Tibial artery (tissue), 4 donors: Measurements from ENCODE around the gene PDE5A.

Experiments used
- DNase-seq, 2 donors: peaks; one replicate each; pipeline ENCODE4 v3.0.0-alpha.2; 2019
- H3K27ac ChIP-seq, 2 donors: fragments of 200-600 bp; sonication (generic) in 1 of 2; 1 replicate in 1 of 2; 2 replicates in 1 of 2; pipeline ENCODE4 v1.5.1; 2018 to 2019; ENCODE audit warnings: mild to moderate bottlenecking in 1 of 2
- H3K27me3 ChIP-seq, 2 donors: fragments of 200-600 bp; sonication (generic) in 1 of 2; one replicate each; pipeline versions ENCODE4 v1.5.1 to v1.6.0; 2016 to 2019
- H3K36me3 ChIP-seq, 3 donors: fragments of 200-600 bp; sonication (generic) in 2 of 3; one replicate each; pipeline ENCODE4 v1.5.1; 2016 to 2019; ENCODE audit warnings: mild to moderate bottlenecking in 2 of 3
- H3K4me1 ChIP-seq, 4 donors: fragments of 200-600 bp; sonication (generic) in 2 of 4; 1 replicate in 3 of 4; 2 replicates in 1 of 4; pipeline ENCODE4 v1.5.1; 2016 to 2019
- H3K4me3 ChIP-seq, 2 donors: fragments of 200-600 bp; sonication (generic) in 1 of 2; 1 replicate in 1 of 2; 2 replicates in 1 of 2; pipeline ENCODE4 v1.5.1; 2018 to 2019; ENCODE audit warnings: mild to moderate bottlenecking in 2 of 2
- H3K9me3 ChIP-seq, 3 donors: fragments of 200-600 bp; sonication (generic) in 1 of 3; one replicate each; pipeline ENCODE4 v1.5.1; 2016 to 2019
- intact Hi-C: fragments of 100-400 bp; cut with DNase I; formaldehyde crosslinking; loops from one replicate; pipeline ENCODE4 v1.15.0; 2023; ENCODE audit warnings: low total_unique reads
- TF ChIP-seq, protein P1 (sequence below), 2 experiments: fragments of 200-600 bp in 1 of 2; fragments of 450-650 bp in 1 of 2; IDR thresholded peaks; one replicate each; pipeline ENCODE4 v1.5.1; 2017 to 2019; ENCODE audit warnings: antibody characterized with exemption in 2 of 2, mild to moderate bottlenecking in 1 of 2, moderate library complexity in 1 of 2

PDE5A gene

DNA sequence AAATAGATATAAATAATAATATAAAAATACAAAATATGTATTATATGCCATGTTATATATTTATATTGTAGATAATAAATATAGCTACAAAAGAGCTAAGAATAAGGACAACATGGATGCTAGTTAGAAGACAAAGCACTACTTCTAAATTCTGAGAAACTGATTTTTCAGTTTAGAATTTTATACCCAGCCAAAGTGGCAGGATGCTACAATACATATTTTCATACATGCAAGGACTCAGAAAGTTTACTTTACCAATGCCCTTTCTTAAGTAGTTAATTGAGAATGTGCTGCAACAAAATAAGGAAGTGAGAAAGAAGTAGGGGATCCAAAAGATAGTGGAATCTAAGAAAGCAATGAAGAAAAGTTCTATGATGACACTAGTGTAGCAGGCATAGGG is 64.5 kb downstream of the PDE5A start:
- Histone ChIP-seq H3K36me3 (peaks cover 33 to 57% (median 48%) of the 10 kb centered on the region in 3 donors), H3K9me3 (peaks cover 0 to 10% (median 9%) of the 10 kb centered on the region in 3 donors), H3K27me3 (no peaks in the 10 kb centered on the region), H3K27ac (no peak overlapping the region), H3K4me3 (no peak overlapping the region), H3K4me1 (peaks cover 0 to 29% (median 4%) of the 10 kb centered on the region in 4 donors)
- intact Hi-C loops: no loop called here
- TF ChIP-seq, protein P1, sequence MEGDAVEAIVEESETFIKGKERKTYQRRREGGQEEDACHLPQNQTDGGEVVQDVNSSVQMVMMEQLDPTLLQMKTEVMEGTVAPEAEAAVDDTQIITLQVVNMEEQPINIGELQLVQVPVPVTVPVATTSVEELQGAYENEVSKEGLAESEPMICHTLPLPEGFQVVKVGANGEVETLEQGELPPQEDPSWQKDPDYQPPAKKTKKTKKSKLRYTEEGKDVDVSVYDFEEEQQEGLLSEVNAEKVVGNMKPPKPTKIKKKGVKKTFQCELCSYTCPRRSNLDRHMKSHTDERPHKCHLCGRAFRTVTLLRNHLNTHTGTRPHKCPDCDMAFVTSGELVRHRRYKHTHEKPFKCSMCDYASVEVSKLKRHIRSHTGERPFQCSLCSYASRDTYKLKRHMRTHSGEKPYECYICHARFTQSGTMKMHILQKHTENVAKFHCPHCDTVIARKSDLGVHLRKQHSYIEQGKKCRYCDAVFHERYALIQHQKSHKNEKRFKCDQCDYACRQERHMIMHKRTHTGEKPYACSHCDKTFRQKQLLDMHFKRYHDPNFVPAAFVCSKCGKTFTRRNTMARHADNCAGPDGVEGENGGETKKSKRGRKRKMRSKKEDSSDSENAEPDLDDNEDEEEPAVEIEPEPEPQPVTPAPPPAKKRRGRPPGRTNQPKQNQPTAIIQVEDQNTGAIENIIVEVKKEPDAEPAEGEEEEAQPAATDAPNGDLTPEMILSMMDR (IDR thresholded peaks at IDR 0.05): no peak
- DNase-seq: no peak

DNA sequence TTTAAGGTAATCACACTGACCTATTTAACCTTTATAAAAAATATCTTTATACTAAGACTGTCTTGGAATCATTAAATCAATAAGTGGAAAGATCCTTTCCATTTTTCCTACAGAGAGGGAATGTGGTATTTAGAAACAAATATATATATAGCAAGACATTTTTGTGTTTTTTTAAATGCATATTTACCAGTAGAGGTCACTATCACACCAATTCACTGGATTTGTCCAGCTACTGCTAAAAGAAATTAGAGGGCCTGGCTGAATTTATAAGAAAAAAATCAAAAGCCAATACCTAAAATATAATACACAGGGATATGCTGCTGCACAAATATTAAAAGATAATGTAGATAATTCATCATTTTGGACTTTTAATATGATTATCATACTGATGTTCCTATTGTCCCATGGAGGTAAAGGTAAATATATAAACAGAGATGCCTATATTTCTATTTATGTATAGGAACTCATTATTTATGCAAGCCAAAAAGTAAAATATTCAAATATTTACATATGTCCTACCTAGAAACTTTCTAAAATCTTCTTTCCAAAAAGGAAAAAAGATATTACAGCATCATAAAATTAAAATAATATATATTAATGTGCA is 69.5 kb downstream of the PDE5A start:
- intact Hi-C loops: loop anchor here (2.0 to 10.0 kb wide), 3 partner anchors 68 to 488 kb away; no protein-coding TSS in a partner anchor
- DNase-seq: no peak
- TF ChIP-seq, protein P1 (IDR thresholded peaks at IDR 0.05): peak; percentile 48 to 56

DNA sequence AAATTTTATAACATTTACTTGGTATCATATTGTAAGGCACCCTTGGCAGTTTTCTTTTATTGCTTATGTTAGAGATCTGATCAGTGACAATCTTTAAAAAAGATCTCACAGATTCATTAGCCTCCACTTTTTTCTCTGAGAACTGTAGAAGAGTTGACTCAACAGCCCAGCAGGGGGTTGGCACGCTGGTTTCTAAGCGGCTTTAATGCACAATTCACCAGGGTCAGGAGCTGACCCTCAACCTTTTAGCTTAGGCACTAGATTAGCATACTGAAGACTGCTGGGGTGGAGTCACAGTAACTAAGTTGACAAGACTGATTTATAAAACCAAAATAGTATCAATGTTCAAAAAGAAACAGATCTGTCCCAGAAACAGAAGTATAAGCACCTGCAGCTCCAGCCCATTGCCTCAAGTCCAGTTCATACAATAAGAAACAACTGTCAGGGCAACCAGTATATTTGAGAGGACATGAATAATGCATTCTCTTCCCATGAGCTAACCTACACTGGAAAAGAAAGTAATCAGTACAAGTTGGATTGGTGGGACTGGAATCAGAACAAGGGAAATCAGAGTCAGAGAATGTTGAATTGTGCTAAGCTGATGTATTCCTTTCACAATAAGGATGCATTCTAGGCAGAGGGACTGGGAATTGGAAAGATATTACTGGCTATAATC is 77.6 kb downstream of the PDE5A start:
- intact Hi-C loops: loop anchor here (10.0 kb wide), 1 partner anchor 236 kb away; no protein-coding TSS in a partner anchor
- Histone ChIP-seq H3K36me3 (peaks cover 2 to 9% (median 3%) of the 10 kb centered on the region in 3 donors), H3K9me3 (no peaks in the 10 kb centered on the region), H3K4me1 (peaks cover 0 to 48% (median 12%) of the 10 kb centered on the region in 4 donors), H3K4me3 (no peak overlapping the region), H3K27me3 (no peaks in the 10 kb centered on the region), H3K27ac (peak overlapping the region; percentile 61 to 65)
- TF ChIP-seq, protein P1 (IDR thresholded peaks at IDR 0.05): no peak
- DNase-seq: no peak

More for the DNA sequence above, 69.5 kb downstream of the PDE5A start:
- Histone ChIP-seq H3K27me3 (no peaks in the 10 kb centered on the region), H3K27ac (peak overlapping the region in 1 of 2 donors; percentile 20), H3K4me1 (peaks cover 0 to 4% (median 0%) of the 10 kb centered on the region in 4 donors), H3K4me3 (no peak overlapping the region), H3K36me3 (peaks cover 26 to 39% (median 33%) of the 10 kb centered on the region in 3 donors), H3K9me3 (peaks cover 0 to 7% (median 2%) of the 10 kb centered on the region in 3 donors)

DNA sequence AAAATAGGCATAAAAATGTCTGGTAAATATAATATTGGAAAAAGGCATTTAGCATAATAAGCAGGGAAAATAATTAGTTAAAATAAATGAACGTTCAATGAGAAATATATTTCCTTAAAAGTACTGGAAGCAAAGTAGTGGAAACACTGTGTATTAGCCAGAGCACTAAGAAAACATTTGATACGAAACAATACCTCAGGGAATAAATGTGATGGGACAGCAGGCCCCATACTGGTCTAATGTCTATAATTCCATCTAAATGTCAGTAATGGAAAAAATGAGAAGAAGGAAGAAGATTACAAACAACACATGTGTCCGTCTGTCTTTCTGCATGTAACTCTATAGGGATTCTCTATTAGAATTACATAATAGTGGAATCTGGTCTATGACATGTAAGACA is 79.0 kb downstream of the PDE5A start:
- peak overlapping the region; percentile 61 to 65 for H3K27ac ChIP-seq
- no peak overlapping the region for H3K4me3 ChIP-seq
- intact Hi-C loops: loop anchor here (10.0 kb wide), 1 partner anchor 235 kb away; no protein-coding TSS in a partner anchor

DNA sequence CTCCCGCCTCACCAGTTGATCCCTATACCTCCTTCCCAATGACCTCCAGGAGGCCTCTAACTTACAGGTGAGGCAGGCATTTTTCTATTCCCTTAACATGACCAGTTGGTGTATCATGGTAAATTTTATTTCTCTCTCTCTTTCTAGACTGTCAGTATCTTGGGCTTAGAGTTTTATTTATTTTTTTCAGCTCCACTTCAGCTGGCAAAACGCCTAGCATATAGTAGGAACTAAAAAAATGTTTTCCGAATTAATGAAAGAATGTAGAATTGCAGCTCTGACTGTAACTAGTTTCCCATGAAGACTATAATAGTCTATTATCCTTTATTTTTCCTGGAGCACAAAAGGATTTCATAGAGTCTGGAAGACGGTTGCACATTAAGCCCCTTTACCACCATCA is 84.8 kb downstream of the PDE5A start:
- Histone ChIP-seq H3K27me3 (no peaks in the 10 kb centered on the region), H3K4me1 (peaks cover 0 to 69% (median 17%) of the 10 kb centered on the region in 4 donors), H3K27ac (peak overlapping the region; percentile 51 to 64), H3K9me3 (no peaks in the 10 kb centered on the region), H3K36me3 (peaks cover 6 to 21% (median 7%) of the 10 kb centered on the region in 3 donors), H3K4me3 (no peak overlapping the region)
- intact Hi-C loops: no loop called here
- TF ChIP-seq, protein P1 (IDR thresholded peaks at IDR 0.05): no peak
- DNase-seq: no peak

More for the DNA sequence above, 79.0 kb downstream of the PDE5A start:
- Histone ChIP-seq H3K27me3 (no peaks in the 10 kb centered on the region), H3K36me3 (peaks cover 0 to 8% (median 0%) of the 10 kb centered on the region in 3 donors), H3K4me1 (peaks cover 0 to 59% (median 12%) of the 10 kb centered on the region in 4 donors), H3K9me3 (no peaks in the 10 kb centered on the region)
- TF ChIP-seq, protein P1 (IDR thresholded peaks at IDR 0.05): no peak
- no peak for DNase-seq
